SK-N-MC (cell line): ENCODE measurements around the gene SLC8A2.

Source experiments
- EZH2 ChIP-seq: fragments of 200-600 bp; sonication (generic); IDR thresholded peaks from one replicate; pipeline ENCODE4 v1.6.1; 2017; ENCODE audit warnings: antibody characterized with exemption
- POLR2AphosphoS5 ChIP-seq: IDR thresholded peaks from 2 replicates; pipeline ENCODE4 v1.6.1; 2012; ENCODE audit warnings: mild to moderate bottlenecking, low read depth, low read length, borderline replicate concordance

DNA sequence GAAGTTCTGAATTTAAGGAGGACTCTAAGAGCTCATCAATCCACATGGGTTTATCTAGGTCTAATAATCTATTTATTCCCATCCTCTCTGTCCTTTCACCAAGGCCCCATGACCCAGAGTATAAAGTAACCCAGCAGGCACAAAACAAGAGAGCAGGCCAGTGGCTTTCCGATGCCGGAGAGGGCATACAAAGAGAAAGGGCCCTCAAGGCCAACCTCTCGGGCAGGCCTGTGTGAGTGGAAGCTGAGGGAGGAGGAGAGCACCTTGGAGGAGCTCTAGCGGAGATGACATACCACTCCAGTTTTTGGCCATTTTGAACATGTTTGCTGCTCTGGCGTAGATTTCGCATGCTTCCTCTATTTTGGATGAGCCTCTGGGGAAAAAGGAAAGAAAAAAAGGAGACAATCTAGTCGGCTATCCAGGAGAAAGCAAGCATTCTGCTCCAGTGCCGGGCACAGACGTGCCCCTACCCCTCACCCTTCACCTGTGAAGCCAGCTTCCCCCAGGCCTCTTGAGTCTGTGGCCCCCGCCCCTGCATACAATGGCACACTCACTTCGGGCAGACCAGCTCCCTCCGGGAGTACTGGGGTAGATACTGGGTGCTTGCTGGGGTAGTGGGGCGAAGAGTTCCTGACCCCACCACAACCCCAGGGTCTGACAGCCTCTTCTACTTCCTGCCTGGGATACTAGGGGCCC is 31.6 kb upstream of the SLC8A2 start:
- TF ChIP-seq EZH2 (no peak), POLR2AphosphoS5 (no peak)
